GM18861 (cell line): ENCODE data around the gene AP3S2.
"Not testable (repeated sequence)": the region's sequence is repeated elsewhere in the genome, so short reads cannot be mapped to it uniquely, and the experiment has no call there.

Experiments
- ATAC-seq: cut with Tn5 transposase; IDR thresholded peaks from one replicate; pipeline ENCODE4 v1.9.1; 2021; ENCODE audit not compliant: unreplicated experiment

Gene AP3S2

GRCh38 chr15:89893696-89894447 lies at the start of gene AP3S2:
AP3S2 (minus strand) TSS chr15:89893994; CDS start chr15:89893949, 45 bp downstream.
- peak; percentile 79 for ATAC-seq

DNA sequence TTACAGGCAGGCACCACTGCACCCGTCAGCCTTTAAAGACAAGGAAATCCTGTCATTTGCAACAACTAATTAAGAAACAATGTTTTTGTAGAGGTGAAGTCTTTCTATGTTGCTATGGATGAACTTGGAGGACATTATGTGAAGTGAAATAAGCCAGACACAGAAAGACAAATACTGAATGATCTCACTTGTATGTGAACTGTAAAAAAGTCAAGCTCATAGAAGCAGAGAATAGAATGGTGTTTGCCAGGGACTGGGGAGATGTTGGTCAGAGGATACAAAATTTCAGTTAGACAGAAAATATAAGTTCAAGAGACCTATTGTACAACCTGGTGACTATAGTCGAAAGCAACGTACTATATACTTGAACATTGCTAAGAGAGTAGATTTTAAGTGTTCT lies 46.1 kb upstream of the AP3S2 start:
- ATAC-seq, result no peak

GRCh38 chr15:89939377-89939776 lies 45.6 kb upstream of the AP3S2 start:
- not testable (repeated sequence) for ATAC-seq

- no peak for ATAC-seq
These were observed 43.9 kb upstream of the AP3S2 start for GRCh38 chr15:89937365-89938350.

DNA sequence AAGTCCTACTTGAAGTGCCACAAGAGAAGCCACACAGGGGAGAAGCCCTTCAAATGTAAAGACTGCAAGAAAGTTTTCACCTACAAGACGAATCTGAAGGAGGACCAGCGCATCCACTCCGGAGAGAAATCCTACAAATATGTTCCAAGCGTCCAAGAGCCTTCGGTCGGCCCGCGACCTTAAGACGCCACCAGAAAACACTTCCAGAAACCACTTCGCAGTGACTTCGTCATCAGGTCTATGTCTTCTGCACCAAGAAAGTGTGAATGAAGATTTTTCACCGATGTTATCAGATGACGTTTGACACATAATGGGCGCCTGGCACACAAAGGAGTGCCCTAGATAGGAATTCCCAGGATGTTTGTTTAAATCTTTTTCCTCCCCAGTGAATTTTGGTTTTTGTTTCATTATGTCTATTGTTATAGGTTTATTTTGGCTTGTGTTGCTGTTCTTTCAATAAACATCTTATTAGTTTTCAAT lies 43.0 kb upstream of the AP3S2 start:
- ATAC-seq, result no peak

- ATAC-seq, result no peak
These were observed 42.4 kb upstream of the AP3S2 start for GRCh38 chr15:89936051-89936785.

DNA sequence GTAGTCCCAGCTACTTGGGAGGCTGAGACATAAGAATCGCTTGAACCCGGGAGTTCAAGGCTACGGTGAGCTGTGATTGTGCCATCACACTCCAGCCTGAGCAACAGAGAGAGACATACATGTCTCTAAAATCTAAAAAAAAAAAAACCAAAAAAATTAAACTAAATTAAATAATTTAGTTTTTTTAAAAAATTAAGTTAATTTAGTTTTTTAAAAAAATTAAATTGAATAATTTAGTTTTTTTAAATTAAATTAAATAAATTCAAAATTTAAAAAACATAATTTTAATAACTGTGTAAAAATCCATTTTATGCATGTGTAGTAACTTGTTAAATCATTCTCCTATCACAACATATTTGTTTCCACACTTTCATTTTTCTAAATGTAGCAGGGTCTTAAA lies 39.1 kb upstream of the AP3S2 start:
- ATAC-seq, result no peak

GRCh38 chr15:89928421-89928820 lies 34.6 kb upstream of the AP3S2 start:
- ATAC-seq, result no peak

- no peak for ATAC-seq
These were observed 32.4 kb upstream of the AP3S2 start for GRCh38 chr15:89926158-89926557.

DNA sequence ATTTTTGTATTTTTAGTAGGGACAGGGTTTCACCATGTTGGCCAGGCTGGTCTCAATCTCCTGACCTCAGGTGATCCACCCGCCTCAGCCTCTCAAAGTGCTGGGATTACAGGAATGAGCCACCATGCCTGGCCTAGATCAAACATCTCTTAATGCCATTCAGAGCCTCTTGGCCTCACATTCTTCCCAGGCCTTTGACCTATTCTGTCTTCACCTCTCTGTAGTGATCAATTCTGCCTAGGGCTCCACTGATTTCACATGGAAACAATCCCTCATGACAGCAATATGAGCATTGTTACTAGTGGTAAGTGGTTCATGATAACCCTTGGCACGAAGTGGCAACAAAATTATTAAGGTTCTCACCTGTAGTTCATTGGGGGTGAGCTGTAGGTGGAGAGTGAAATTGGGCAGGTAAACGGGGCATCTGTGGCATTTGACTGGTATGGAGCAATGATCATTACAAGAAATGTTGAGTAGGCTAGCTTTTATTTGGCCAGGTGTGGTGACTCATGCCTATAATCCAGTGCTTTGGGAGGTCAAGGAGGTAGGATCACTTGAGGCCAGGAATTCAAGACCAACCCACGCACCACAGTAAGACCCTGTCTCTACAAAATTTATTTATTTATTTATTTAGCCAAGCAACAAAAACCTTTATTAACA lies 23.8 kb upstream of the AP3S2 start:
- ATAC-seq, result no peak

- ATAC-seq, result no peak
These were observed 22.9 kb upstream of the AP3S2 start for GRCh38 chr15:89916660-89917059.

GRCh38 chr15:89912674-89913396 lies 19.0 kb upstream of the AP3S2 start, which contains the start of gene ARPIN:
ARPIN (minus strand) TSS chr15:89912952; CDS start chr15:89912835, 117 bp downstream.
- no peak for ATAC-seq

- ATAC-seq, result no peak
These were observed 18.4 kb upstream of the AP3S2 start for GRCh38 chr15:89912145-89912673.

DNA sequence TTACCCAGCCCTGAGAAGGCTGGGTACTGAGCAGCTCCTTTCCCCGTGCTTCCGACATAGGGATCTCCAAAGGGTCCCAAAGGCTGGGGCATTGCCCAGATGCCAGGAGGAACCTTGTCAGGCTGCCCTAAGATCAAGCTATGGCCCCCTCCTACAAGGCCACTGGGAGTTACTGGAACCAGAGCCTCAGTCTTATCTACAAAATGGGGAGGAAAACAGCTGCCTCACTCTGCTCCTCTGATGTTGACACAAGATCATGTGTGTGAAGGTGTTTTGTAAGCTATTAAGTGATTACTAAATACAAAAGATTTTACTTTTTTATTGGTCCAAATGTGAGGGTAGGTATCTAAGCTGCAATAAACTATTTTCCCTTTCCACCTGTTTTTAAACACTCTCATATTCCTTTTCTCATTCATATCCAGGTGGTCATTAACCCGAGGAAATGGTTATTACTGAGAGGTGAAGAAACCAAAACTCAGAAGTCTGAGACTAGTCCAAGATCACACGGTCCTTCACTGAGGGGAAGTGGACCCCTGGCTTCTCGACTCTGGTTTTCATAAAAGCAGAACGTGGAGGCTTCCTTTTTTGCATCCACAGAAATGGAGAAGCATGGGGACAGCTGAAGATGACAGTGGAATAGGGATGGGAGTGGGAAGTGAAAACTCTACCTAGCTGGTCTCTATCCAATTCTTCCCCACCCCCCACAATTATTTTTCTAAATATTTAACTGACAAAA lies 17.3 kb upstream of the AP3S2 start:
- no peak for ATAC-seq

DNA sequence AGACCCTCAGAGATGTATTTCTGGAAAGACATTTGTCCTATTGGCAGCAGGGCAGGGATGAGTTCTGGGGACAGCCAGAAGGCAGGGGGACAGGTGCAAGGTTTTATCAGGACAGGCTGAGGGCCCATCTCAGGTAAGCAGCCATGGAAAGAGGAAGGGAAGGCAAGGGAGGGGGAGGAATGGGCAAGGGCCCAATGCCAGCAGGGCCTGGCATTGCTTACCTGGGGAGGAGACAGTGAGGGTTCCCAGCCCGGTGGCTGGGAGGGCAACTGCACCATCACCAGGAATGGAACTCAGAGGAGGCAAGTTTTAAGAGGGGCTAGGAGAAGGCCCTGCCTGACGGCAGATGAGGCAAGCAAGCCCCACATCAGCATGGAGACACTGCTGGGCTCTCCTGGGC lies 15.8 kb upstream of the AP3S2 start:
- no peak for ATAC-seq

- no peak for ATAC-seq
These were observed 14.4 kb upstream of the AP3S2 start for GRCh38 chr15:89908226-89908625.

- ATAC-seq, result no peak
These were observed 13.5 kb upstream of the AP3S2 start for GRCh38 chr15:89907289-89907688.

GRCh38 chr15:89905846-89906378 lies 12.1 kb upstream of the AP3S2 start:
- ATAC-seq, result no peak

DNA sequence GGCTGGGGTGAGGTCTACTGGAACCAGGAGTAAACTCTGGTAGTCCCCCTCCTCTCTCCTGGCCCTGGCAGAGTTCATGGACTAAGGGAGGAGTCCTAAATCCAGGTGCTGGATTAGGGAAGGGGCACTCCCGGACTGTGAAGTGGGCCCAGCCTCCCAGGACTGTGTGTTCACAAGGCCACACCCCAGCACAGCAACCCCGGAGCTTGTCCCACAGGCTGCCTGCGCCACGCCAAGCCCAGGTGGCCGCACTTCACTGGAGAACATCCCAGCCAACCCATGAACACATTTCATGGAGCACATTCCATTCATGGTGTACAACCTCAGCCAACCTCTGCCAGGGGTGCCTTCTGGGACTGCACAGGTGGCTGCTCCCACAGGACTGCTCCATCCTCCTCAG lies 10.7 kb upstream of the AP3S2 start:
- ATAC-seq, result no peak
